Stimulated activated CD8-positive, alpha-beta memory T cell treated with anti-CD3 and anti-CD28 coated beads, Interleukin-7, amount 100 ng/mL, for 24 hours (primary cell): ENCODE measurements around the gene FIP1L1.

Experiments used
- DNase-seq: peaks from one replicate; pipeline ENCODE4 v3.0.0-alpha.2; 2020; ENCODE audit warnings: low read depth

Gene FIP1L1

DNA sequence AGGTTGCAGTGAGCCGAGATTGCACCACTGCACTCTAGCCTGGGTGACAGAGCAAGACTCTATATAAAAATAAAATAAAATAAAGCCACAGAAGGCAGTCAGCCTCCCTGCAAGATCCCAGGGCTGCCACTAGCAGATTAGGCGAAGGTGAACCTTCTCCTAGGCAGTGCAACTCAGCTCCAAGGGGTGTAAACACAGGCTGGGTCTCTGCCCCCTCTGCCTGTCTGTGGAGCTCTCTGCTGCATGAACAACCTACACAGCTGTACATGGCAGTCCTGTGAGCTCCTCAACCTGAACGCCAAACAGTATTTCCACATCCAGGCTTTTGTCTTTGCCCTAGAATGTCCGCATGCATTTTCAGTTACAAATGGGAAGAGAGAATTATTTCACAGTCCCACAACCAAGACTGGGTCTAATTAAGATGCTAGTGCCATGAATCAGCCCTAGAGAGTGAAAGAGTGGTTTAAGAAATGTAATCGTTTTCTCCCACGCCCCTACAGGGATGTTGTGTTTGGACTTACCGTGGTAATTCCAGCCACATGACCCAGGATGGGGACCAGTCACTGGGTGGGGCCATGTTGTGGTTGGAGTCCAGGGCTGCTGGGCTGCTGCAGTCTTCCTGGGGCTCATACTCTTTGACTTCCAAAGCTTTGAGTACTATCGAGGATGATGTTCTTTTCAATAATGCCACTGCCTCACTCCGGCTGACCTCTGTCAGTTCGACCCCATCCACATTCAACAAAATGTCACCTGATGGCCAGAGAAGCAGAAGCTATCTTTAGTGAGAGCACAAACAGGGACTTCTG is 99.0 kb downstream of the FIP1L1 start:
- DNase-seq: no peak

- DNase-seq: no peak
Observed at GRCh38 chr4:53477038-53477565, 99.7 kb downstream of the FIP1L1 start.

DNA sequence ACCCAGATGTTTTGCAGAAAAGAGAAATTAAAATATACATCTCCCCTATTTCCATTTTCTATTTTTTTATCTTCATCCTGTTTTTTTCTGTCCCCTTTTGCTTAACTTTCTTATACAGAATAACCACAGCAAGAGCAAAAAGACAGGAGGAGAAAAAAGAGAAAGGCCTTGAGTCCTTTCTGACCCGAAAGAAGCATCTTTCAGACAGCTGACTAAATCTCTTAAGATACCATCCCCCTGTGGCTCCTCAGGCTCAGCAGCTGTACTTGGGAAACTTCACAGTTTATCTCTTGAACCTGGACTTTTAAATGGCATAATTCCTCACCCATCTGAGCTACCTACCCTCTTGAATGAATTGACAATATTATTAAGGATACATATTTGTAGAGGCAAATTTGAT is 100.2 kb downstream of the FIP1L1 start:
- DNase-seq: no peak

GRCh38 chr4:53478671-53479456 is 101.4 kb downstream of the FIP1L1 start:
- no peak for DNase-seq

GRCh38 chr4:53479736-53480525 is 102.5 kb downstream of the FIP1L1 start:
- no peak for DNase-seq

DNA sequence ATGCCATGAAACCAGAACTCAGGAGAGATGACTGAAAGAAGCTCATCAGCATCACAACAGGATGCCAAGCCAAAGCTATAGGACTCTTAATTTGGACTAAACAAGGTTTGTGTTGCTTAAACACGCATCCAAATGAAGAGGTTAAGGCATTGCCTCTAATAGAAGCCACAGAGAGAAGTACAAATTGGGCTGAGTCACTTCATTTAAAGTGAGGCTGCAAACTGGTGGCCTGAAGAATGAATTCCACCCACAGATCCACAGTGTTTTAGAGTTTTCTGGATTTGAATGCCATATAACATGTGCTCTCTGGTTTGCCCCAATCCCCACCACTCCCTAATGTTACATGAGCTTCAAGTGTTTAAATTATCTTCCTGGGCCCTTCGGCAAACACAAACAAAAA is 103.5 kb downstream of the FIP1L1 start:
- DNase-seq: no peak

GRCh38 chr4:53481586-53481985 is 104.1 kb downstream of the FIP1L1 start:
- DNase-seq: no peak

- DNase-seq: no peak
Observed at GRCh38 chr4:53483250-53483649, 105.8 kb downstream of the FIP1L1 start.

- DNase-seq: no peak
Observed at GRCh38 chr4:53484911-53485657, 107.6 kb downstream of the FIP1L1 start.

GRCh38 chr4:53485658-53486040 is 108.2 kb downstream of the FIP1L1 start:
- no peak for DNase-seq

DNA sequence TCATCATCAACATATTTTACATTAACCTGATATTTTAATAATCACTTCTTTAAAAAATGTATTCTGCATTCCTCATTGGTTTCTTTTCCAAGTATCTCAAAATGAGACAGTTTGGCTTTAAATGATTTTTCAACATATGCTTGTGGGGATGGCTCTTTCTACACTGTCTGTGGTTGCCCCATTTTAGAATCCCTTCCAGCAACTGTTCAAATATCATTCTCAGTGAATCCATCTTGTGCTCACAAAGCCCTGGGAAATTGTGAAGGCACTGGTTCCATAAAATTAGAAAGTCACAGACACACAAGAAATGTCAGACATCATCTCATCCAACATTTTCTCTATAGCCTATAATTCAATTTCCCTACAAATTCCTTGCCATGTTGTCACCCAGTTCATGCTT is 110.3 kb downstream of the FIP1L1 start:
- no peak for DNase-seq

- no peak for DNase-seq
Observed at GRCh38 chr4:53489279-53489889, 111.9 kb downstream of the FIP1L1 start.

GRCh38 chr4:53490161-53490956 is 112.9 kb downstream of the FIP1L1 start:
- no peak for DNase-seq

GRCh38 chr4:53490965-53491622 is 113.7 kb downstream of the FIP1L1 start:
- no peak for DNase-seq

- DNase-seq: no peak
Observed at GRCh38 chr4:53494851-53495250, 117.4 kb downstream of the FIP1L1 start.

- no peak for DNase-seq
Observed at GRCh38 chr4:53497487-53498244, 120.2 kb downstream of the FIP1L1 start.

DNA sequence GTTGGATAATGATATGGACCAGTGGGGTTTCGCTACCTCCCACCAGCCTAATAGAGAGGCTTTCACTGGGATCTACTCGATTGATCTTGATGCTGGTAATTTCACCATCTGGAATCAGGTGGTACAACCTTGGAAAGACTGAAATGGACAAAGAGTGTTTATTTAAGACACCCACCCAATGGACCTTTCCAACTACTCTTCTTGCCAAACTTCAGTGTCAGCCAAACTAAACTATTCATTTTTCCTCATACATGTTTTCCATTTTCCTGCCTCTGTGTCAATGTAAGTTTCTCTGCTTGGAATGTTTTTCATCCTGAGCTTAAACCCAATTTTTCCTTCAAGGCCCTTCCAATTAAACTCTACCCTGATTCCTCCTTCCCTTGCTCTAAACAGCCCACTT is 121.3 kb downstream of the FIP1L1 start:
- DNase-seq: no peak

- no peak for DNase-seq
Observed at GRCh38 chr4:53499791-53500190, 122.3 kb downstream of the FIP1L1 start.

DNA sequence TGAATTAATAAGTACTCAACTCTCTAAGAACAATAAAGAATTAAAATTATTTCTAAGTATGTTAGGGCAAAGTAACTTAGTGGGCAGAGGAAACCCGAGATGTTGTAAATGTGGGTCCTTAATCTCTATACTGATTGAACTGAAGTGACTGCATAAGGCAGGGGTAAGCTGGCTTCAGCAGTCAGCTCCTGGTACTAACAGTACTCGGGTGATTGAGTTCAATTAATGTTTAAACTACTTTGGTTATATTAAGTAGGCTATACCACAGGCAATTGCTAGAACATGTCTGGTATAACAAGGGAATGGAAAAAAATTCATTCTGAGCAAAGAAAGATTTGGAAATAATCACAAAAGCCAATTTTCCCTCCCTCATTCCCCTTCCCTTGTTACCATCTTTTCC is 123.1 kb downstream of the FIP1L1 start:
- no peak for DNase-seq
